NCI-H2171 (cell line): ENCODE results near the gene MYPN.
A peak's percentile ranks its signal among the peaks of the same experiment; 100 is the strongest.
"Not testable (repeated sequence)": the region's sequence is repeated elsewhere in the genome, so short reads cannot be mapped to it uniquely, and the experiment has no call there.

Experiments used
- DNase-seq: peaks from one replicate; lab custom pipeline; 2025; lab: John Stamatoyannopoulos, UW

The MYPN gene

DNA sequence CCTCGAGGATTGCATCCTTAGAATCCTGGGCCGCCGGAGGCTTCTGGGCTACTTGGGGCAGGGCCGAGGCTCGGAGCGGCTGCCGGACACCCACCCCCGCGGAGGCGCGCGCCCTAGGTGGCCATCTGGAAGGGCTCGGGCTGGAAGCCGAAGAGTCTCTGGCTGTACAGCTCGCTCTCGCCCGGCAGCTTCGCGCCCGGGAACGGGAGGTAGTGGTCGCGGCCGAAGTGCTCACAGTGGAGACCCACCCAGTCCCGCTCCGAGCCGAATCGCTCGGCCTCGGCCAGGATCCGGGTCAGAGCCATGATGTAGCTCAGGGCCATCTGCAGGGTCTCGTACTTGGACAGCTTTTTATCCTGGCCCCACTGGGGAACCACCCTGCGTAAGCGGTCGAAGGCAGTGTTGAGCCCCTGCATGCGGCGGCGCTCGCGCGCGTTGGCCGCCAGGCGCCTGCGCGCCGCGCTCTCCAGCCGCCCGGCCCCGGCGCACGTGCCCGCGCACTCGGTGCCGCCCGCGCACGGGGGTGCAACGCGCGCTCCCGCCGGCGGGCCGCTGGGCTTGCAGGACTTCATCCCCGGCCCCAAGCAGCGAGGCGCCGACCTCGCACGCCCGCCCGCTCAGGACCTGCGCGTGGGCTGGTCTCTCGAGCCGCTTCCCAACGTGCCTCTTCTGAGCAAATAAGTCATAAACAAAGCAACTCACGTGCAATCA lies 122.0 kb downstream of the MYPN start:
- no peak for DNase-seq

GRCh38 chr10:68231817-68232251 lies 122.5 kb downstream of the MYPN start, which contains the start of gene ATOH7:
Gene ATOH7, minus strand, starts transcription at chr10:68232113. Its CDS starts 436 bp downstream, at chr10:68231677.
- no peak for DNase-seq

GRCh38 chr10:68233046-68233445 lies 123.8 kb downstream of the MYPN start:
- DNase-seq = no peak

DNA sequence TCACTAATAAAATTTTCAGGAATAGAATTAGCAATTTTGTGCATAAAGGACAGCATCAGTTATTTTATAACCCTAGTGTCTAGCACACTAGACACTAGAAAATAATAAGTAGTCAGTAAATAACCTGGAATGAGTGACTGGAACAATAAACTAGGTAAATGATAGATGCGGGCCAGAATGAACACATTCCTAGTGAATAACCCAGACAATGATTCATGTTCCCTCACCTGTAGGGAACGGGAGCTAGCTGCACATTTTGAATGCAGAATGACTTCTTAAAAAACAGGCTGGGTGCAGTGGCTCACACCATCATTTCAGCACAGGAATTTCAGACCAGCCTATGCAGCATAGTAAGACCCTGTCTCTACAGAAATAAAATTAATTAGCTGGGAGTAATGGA lies 125.8 kb downstream of the MYPN start:
- no peak for DNase-seq

GRCh38 chr10:68235581-68235980 lies 126.3 kb downstream of the MYPN start:
- DNase-seq = no peak

- no peak for DNase-seq
These were observed 127.9 kb downstream of the MYPN start for GRCh38 chr10:68237173-68237572.

GRCh38 chr10:68238371-68238770 lies 129.1 kb downstream of the MYPN start:
- DNase-seq = no peak

GRCh38 chr10:68239069-68239468 lies 129.8 kb downstream of the MYPN start:
- no peak for DNase-seq

GRCh38 chr10:68239596-68240150 lies 130.4 kb downstream of the MYPN start:
- peak; percentile 18 for DNase-seq

DNA sequence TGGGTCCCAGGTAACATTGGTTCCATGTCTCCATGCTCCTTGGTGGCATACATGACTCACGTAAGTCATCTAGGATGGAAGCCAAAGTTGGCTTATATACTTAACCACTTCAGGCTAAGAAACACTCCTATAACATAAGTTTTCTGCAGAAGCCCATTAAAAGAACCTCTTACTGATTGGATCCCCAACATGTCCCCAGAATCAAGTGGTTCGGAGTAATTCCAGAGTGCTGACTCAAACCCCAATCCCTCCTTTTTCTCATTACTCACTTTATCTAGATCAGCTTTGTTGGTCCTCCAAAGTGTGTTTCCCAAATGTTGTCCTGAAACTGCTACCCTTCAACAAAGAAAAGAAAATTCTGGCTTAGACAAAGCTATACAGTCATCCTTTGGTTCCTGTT lies 132.8 kb downstream of the MYPN start:
- no peak for DNase-seq

- not testable (repeated sequence) for DNase-seq
These were observed 137.1 kb downstream of the MYPN start for GRCh38 chr10:68246397-68246796.

DNA sequence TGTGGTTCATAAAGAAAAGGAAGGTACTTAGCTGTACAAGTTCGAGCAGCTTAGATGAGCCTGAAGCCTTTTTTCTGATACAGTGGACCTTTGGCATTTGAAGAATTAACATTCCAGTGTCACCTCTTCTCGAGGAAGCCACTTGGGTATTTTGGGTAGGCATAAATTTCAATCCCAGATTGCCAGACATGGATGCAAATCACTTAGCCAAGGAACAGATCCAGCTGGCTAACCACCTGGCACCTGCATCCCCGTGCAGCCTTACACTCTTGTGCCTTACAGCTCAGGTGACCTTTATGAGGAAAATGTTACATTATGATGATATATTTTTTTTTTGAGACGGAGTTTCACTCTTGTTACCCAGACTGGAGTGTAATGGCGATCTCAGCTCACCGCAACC lies 138.6 kb downstream of the MYPN start:
- no peak for DNase-seq

DNA sequence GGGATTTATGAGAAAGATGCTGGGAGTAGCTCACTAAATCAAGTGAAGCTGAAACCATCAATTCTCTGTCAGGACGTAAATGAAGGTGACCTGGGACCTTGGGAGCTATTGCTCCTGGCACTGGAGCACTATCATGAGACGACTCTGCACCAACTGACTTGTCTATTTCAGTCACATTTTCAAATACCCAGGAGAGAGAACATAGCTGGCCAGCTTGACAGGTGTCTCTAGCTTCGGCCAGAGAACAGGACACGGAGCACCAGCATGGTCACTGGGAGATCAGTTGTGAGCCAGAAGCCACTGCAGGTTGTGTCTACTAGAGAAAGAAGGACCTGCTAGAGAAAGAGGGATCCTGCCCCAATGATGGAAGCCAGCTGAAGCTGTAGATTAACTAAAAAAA lies 140.0 kb downstream of the MYPN start:
- DNase-seq = no peak

DNA sequence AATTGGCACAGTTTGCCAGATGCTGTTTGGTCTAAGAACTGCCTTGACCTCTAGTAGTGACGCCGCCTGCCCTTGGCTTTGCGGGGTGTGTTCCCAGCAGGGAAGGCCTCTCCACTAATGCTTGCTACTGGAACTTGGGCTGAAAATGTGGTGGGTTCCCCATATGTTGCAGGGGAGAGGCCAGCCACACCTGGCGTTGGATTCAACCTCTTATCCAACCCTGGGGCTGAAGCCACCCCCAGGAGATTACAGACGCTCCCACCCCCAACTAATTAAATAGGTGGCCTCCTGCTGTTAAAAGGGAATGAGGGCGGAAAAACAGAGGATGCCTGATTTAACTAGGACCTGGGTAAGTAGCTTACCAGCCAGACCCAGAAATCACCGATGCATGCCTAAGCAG lies 141.9 kb downstream of the MYPN start:
- DNase-seq = peak; percentile 12

DNA sequence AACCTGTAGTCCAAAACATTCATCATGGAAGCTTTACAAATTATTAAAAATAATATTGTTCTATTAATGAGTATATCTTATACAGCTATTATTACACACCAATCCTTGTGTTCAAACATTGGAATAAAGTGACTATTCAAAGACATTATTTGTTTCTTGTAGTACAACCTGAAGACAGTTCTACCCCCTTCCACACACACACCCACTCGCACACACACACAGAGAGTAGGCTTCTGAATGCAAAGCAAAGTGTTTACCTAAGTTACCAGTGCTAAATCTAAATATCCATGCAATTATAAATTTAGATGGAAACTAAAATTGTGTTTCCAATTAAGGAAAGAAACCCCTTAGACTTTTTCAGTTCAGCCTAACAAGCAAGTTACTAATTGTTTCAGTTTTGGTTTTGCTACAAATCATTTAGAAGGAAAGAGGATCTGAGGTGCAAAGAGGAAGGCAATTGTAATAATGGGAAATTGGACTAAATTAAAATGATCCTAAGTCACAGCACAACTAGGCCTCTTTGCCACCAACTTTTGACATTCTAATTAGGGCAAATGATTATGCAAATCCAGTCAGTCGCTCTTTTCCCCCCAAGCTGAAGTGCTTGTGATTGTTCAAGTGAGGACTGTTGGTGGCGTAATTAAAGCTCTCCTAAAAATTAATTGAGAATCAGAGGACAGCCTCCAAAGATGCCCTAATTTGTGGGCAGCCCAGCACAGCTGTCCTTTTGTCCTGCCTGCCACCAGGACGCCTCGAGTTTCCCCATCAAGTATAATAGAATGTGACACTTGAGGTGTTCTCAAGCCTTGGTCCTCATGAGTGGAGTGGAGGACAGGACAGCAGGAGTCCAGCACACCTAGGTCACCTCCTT lies 142.6 kb downstream of the MYPN start:
- no peak for DNase-seq

DNA sequence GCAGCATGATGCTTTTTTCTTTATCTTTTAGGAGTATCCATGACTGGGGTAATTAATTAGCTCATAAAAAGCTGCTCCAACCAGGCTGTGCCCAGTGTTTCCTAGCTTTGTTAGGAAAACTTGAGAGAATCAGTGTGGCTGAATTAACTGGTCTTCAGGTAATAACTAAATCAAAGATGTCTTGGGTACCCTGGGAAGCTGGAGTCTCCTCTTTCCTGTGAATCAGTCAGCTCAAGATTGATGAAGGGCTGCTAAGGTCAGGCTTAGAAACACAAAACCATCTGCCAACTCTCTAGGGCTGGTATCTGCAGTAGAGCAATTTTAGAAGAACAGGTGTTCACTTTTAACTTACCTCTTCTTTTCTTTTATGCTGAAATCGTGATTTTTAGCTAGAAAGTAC lies 144.1 kb downstream of the MYPN start:
- no peak for DNase-seq

- DNase-seq = no peak
These were observed 152.0 kb downstream of the MYPN start for GRCh38 chr10:68261132-68261856.
